GM19099 (cell line): ENCODE measurements around the gene RNF4.
A peak's percentile ranks its signal among the peaks of the same experiment; 100 is the strongest.

Experiments used
- POLR2A ChIP-seq: IDR thresholded peaks from 3 replicates; pipeline ENCODE4 v1.6.1; 2011; ENCODE audit warnings: low read depth; ENCODE audit not compliant: insufficient read length; ENCODE audit errors: extremely low read depth

RNF4 gene

GRCh38 chr4:2487632-2488031, 18.7 kb downstream of the RNF4 start:
- TF ChIP-seq POLR2A: no peak

GRCh38 chr4:2489081-2489805, 20.3 kb downstream of the RNF4 start:
- no peak for TF ChIP-seq POLR2A

- no peak for TF ChIP-seq POLR2A
Measured at GRCh38 chr4:2489841-2490552, 21.1 kb downstream of the RNF4 start.

DNA sequence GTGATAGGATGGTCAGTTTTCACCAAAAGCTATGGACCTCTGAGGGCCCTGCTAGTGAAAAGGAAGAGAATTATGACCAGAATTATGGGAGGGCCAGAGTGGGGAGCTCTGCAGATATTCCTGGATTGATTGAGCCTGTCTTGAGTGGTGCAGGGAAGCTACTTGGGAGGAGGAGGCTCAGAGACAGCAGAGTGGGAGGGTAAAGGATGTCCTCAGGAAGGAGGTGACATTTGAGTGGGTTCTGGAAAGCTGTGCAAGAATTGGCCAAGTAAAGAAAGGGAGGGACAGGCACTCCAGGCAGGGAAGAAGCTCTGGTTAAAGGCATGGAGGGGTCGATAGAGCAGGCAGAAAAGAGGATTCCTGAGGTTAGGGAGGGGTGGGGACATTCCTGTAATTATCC, 24.1 kb downstream of the RNF4 start:
- TF ChIP-seq POLR2A: no peak

DNA sequence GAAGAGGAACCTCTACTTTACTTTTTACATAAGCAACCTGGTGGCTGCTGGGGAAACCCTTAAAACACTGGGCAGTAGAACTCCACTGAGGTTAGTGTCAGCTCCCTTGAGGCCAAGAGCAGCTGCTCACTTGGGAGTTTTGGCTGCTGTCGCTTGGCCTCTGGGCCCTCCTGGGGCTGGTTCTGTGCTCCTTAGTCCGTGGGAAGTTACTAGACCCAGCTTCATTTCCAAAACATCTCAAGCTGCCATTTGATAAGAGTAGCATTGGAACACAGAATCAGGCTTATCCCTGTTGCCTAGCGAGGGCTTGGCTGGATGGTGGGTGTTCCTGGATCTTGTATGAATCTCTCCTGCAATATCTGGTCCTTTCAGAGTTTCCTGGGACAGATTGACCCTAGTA, 26.1 kb downstream of the RNF4 start:
- no peak for TF ChIP-seq POLR2A

DNA sequence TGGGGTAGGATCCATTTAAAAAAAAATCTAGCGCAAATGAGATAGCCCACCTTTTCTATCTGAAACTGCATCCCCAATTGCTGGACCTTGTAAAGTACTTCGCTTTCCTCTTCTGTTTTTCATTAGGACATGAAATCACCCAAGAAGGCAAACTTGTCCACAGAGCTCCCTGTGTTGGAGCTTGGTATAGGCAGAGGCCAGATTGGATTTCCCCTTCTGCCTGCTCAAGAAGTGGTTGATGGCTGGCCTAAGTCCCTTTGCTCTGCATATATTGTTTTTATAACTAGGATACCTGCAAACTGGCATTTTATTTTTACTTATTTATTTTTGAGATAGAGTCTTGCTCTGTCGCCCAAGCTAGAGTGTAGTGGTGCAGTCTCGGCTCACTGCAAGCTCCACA, 28.4 kb downstream of the RNF4 start:
- peak; percentile 13 for TF ChIP-seq POLR2A

DNA sequence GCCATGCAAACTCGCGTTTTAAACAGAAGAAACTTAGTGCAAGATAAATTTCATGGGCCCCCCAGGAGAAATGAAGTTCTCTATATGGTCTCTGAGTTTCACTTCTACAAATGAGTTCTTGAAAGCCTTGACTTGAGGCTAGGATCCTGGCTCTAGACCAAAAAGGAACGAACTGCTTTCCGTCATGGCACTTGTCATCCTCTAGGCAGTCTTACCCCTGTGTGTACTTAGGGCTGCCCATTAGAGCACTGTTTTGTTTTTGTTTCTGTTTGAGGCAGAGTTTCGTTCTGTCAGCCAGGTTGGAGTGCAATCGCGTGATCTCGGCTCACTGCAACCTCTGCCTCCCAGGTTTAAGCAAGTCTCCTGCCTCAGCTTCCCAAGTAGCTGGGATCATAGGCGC, 29.0 kb downstream of the RNF4 start:
- no peak for TF ChIP-seq POLR2A

DNA sequence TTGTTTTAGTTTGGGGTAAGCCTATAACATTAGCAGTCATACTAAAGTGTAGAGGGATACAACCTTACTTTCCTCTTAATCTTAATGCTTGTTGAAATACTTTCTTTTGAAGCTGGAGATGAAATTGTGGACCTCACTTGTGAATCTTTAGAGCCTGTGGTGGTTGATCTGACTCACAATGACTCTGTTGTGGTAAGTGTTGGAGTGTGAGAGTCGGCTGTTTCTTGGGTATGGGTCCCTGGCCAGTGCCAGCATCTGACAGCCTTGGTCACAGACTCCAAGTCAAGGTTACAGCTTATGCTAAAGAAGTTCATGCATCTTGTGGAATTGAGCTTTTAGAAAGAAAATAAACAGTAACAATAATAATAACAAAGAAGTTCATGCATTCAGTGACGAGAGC, 31.6 kb downstream of the RNF4 start:
- no peak for TF ChIP-seq POLR2A

DNA sequence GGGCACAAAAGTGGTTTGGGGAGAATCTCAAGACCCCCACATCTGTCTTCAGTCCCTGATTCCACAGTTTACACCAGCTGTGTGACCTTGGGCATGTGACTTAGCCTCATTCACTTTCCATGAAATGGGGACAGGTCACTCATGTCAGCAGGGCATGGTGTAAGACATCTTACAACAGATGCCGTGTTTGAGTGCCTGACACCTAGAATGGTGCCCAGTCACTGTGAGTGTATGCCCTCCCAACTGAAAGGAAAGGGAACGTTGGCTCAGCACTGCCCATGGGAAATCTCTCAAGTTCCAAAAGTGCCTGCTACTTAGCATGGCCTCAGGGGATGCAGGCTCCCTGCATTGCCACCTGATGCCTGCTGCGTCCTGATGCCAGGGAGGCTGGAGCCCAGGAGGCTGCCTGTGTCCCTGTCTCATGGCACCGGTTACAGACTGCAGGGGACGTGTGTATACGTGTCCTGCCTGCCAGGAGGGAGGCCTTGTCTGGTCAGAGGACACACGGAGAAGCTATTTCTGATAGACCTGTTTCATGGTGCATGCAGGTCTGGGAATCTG, 32.2 kb downstream of the RNF4 start:
- no peak for TF ChIP-seq POLR2A

DNA sequence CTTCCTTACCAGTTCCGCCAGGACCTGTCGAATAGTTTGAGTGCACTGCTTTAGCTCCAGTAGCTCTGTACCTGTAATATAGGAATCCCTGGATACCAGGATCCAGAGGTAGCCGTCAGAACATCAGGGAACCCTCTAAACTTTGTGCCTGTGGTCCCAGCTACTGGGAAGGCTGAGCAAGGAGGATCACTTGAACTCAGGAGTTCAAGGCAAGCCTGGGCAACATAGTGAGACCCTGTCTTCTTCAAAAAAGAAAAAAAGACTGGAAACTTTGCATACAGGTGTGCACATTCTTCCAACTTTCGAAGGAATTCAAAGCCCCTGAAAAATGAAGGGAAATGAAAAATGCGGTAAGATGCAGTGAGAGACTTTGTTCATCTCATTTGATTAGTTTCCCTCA, 34.9 kb downstream of the RNF4 start:
- TF ChIP-seq POLR2A: no peak

DNA sequence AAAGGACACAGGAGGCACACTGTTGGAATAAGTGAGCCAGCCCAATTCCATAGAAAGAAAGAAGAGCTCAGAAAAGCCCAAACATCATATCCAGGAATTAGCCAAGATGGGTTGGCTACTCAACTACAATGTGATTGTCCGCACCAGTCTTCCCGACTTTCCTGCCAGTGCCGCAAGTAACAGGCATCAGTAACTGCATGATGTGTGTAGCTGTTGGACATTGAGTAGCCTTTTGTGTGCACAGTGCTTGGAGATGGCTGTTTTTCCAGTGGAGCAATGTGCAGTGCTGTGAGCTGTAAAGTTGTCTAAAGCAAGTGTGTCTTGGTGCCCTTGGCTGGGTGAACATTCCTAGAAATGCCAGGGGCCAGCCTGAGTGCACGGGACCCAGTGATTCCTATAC, 38.4 kb downstream of the RNF4 start:
- TF ChIP-seq POLR2A: no peak

DNA sequence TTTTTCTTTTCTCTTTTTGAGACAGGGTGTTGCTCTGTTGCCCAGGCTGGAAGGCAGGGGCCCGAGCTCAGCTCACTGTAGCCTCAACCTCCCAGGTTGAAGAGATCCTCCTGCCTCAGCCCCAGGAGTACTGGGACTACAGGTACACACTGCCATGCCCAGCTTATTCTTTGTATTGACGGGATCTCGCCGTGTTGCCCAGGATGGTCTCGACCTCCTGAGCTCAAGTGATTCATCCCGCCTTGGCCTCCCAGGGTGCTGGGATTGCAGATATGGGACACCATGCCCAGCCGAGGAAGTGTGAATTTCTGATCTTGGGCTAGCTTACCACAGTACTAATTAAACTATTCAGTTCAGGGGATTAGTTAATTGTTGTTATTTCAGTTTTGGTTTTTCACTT, 38.9 kb downstream of the RNF4 start:
- no peak for TF ChIP-seq POLR2A

GRCh38 chr4:2510351-2511259, 41.7 kb downstream of the RNF4 start:
- TF ChIP-seq POLR2A: no peak

GRCh38 chr4:2511645-2512131, 42.8 kb downstream of the RNF4 start:
- no peak for TF ChIP-seq POLR2A
